ENCODE data around the gene CEBPG. TPM values are rescaled to one million over a fixed set of nuclear protein-coding genes. Genes with fewer than 3 reads are reported as not detected.

The CEBPG gene
- total and polyA plus RNA-seq, 11 donors = 11.8 to 30.7 (median 14.7) TPM

DNA sequence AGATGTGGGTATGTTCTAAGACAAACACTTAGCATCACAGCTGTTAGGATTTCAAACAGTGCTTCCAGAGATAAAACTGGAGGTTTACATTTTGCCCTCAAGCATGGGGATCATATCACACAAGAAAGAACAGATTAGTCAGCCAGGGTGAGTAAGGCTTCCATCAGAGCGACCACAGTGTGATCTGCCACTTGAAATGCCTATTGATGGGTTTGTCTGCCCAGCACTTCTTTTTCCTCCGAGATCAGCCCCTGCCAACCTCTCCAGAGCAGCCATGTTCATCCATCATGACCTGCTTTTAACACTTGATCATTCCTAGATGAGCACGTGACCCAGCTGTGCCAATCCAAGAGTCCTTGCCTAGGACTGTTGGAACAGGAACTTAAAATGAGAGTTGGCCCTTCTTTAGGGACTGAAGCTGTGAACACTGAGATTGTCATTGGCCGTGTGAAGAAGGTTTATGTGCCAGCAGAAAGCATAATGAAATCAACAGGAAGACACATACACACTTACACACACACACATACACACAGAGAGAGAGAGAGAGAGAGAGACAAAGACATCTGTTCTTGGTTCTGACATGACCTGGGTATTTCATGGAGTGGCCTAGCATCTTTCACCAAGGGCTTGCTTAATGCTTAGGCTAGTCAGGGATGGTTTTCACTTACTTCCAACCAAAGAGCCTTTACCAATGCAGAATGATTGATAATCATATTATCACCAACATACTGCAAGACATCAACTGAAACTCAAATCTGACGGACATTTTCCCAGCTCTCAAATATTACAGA lies 5.2 kb upstream of the CEBPG start:
- ATAC-seq = no peak
- WGBS, 4 donors = 64 to 66% (median 65%) methylated on average over 5 of the region's 5 CpGs
- intact Hi-C loops (cut with DNase I) = no loop called here

DNA sequence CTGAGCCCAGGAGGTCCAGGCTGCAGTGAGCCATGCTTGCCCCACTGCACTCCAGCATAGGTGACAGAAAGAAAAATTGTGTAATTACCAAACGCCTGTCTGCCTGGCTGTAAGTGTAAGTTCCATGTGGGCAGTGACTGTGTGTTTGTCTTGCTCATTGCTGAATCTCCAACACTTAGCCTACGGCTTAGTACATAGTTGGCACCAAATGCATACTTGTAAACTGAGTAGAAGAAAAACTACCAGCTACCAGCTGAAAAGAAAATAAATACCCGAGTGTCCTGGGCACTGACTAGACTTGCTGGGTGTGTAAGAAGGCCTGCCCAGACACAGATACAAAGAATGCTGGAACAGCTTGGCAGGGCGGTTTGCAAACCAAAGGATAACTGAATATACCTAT lies 2.7 kb upstream of the CEBPG start:
- ATAC-seq (no peak), DNase-seq (no peak)
- peaks cover 4 to 29% (median 13%) of the 10 kb centered on the region in 12 donors for H3K4me1 ChIP-seq
- no peak overlapping the region for H3K4me3 ChIP-seq
- TF ChIP-seq POLR2A (IDR thresholded peaks at IDR 0.05) = no peak
- TF ChIP-seq, protein P1, sequence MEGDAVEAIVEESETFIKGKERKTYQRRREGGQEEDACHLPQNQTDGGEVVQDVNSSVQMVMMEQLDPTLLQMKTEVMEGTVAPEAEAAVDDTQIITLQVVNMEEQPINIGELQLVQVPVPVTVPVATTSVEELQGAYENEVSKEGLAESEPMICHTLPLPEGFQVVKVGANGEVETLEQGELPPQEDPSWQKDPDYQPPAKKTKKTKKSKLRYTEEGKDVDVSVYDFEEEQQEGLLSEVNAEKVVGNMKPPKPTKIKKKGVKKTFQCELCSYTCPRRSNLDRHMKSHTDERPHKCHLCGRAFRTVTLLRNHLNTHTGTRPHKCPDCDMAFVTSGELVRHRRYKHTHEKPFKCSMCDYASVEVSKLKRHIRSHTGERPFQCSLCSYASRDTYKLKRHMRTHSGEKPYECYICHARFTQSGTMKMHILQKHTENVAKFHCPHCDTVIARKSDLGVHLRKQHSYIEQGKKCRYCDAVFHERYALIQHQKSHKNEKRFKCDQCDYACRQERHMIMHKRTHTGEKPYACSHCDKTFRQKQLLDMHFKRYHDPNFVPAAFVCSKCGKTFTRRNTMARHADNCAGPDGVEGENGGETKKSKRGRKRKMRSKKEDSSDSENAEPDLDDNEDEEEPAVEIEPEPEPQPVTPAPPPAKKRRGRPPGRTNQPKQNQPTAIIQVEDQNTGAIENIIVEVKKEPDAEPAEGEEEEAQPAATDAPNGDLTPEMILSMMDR (IDR thresholded peaks at IDR 0.05) = no peak
- H3K36me3 ChIP-seq = no peaks in the 10 kb centered on the region
- no peaks in the 10 kb centered on the region for H3K9me3 ChIP-seq
- 82 to 92% (median 89%) methylated on average over 4 of the region's 4 CpGs for WGBS, 4 donors
- intact Hi-C loops (cut with DNase I) = loop anchor here in 2 of 10 donors (5.0 to 10.0 kb wide), 2 partner anchors 66 to 68 kb away; partner anchors contain the start of gene CEBPA (in 2 of the 2)
- no peak overlapping the region for H3K27ac ChIP-seq
- peaks cover 0 to 4% (median 0%) of the 10 kb centered on the region in 9 donors for H3K27me3 ChIP-seq

More for the DNA sequence above, 5.2 kb upstream of the CEBPG start:
- no peak for DNase-seq
- TF ChIP-seq, protein P1 (IDR thresholded peaks at IDR 0.05) = no peak
- TF ChIP-seq POLR2A (IDR thresholded peaks at IDR 0.05) = no peak
- Histone ChIP-seq H3K4me1 (peaks cover 0 to 13% (median 0%) of the 10 kb centered on the region in 12 donors), H3K9me3 (no peaks in the 10 kb centered on the region), H3K4me3 (no peak overlapping the region), H3K27me3 (peaks cover 0 to 11% (median 0%) of the 10 kb centered on the region in 9 donors), H3K27ac (no peak overlapping the region), H3K36me3 (no peaks in the 10 kb centered on the region)

DNA sequence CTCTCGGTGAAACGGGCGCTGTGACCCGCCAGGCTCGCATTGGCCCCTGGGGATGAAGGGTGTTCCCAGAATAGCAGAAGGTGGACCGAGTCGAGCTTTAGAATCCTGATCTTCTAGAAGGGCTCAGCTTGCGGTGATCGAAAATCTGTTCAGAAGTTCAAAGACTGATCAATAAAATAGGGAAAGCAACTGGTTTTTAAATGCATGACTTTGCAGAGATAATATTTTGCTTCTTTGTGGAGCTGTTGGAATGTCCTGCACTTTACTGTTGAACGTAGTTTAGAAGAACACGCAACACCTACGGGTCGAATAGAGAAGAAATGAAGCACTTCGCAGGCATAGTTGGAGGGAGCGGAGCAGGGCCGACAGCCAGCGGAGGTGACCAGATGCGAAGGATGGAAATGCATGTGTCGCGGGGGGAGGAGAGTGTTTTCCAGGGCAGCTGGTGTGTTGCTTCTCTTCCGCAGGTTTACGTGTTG lies 766 bp downstream of the CEBPG start:
- Histone ChIP-seq H3K36me3 (peaks cover 0 to 9% (median 2%) of the 10 kb centered on the region in 9 donors), H3K9me3 (no peaks in the 10 kb centered on the region), H3K4me3 (peak overlapping the region; percentile 67 to 99 (median 87)), H3K27ac (peak overlapping the region; percentile 91 to 100 (median 98)), H3K4me1 (peaks cover 4 to 59% (median 28%) of the 10 kb centered on the region in 12 donors), H3K27me3 (no peaks in the 10 kb centered on the region)
- TF ChIP-seq, protein P1 (IDR thresholded peaks at IDR 0.05) = peak in 4 of 12 donors; percentile 18 to 39 (median 37)
- no peak for TF ChIP-seq POLR2A (IDR thresholded peaks at IDR 0.05)
- intact Hi-C loops (cut with DNase I) = loop anchor here in 2 of 10 donors (5.0 to 10.0 kb wide), 2 partner anchors 69 to 72 kb away; partner anchors contain the start of gene CEBPA (in 2 of the 2)
- 1 to 4% (median 4%) methylated on average over 18 to 22 of the region's 22 CpGs for WGBS, 4 donors
- ATAC-seq (peak in 2 of 4 donors; percentile 29 to 44), DNase-seq (peak in 1 of 5 donors; percentile 28)

Measured in heart left ventricle (tissue), 16 donors.